ENCODE data around the gene SLAMF9.

The SLAMF9 gene

GRCh38 chr1:159938905-159939677 is 14.9 kb downstream of the SLAMF9 start (continued):
- TF ChIP-seq PATZ1 (CRISPR knock-in tag; IDR thresholded peaks at IDR 0.05; ENCODE audit: borderline replicate concordance) (no peak), ZC3H10 (CRISPR knock-in tag; IDR thresholded peaks at IDR 0.05) (no peak), CSRNP3 (CRISPR knock-in tag; IDR thresholded peaks at IDR 0.05) (no peak), OSR1 (CRISPR knock-in tag; IDR thresholded peaks at IDR 0.05) (no peak), ZFP30 (CRISPR knock-in tag; IDR thresholded peaks at IDR 0.05) (no peak), ARNTL (CRISPR knock-in tag; IDR thresholded peaks at IDR 0.05; ENCODE audit: borderline replicate concordance, low read depth) (no peak)

GRCh38 chr1:159938211-159938852 is 15.7 kb downstream of the SLAMF9 start:
- no peak for ATAC-seq
- no peak for TF ChIP-seq OSR1 (CRISPR knock-in tag; IDR thresholded peaks at IDR 0.05)
- TF ChIP-seq CSDC2 (CRISPR knock-in tag; IDR thresholded peaks at IDR 0.05) = no peak
- TF ChIP-seq CREB5 (CRISPR knock-in tag; IDR thresholded peaks at IDR 0.05; ENCODE audit: low read depth) = no peak
- TF ChIP-seq PATZ1 (CRISPR knock-in tag; IDR thresholded peaks at IDR 0.05; ENCODE audit: borderline replicate concordance) = no peak
- no peak for TF ChIP-seq TSHZ2 (CRISPR knock-in tag; IDR thresholded peaks at IDR 0.05)
- TF ChIP-seq ARNTL (CRISPR knock-in tag; IDR thresholded peaks at IDR 0.05; ENCODE audit: borderline replicate concordance, low read depth) = no peak
- no peak for TF ChIP-seq RARB (CRISPR knock-in tag; IDR thresholded peaks at IDR 0.05)
- TF ChIP-seq SNAI2 (CRISPR knock-in tag; IDR thresholded peaks at IDR 0.05) = no peak
- no peak for TF ChIP-seq CSRNP3 (CRISPR knock-in tag; IDR thresholded peaks at IDR 0.05)
- TF ChIP-seq ZC3H10 (CRISPR knock-in tag; IDR thresholded peaks at IDR 0.05) = no peak

GRCh38 chr1:159937054-159937750 is 16.8 kb downstream of the SLAMF9 start:
- TF ChIP-seq CREB5 (CRISPR knock-in tag; IDR thresholded peaks at IDR 0.05; ENCODE audit: low read depth) (no peak), OSR1 (CRISPR knock-in tag; IDR thresholded peaks at IDR 0.05) (no peak), TCF4 (CRISPR knock-in tag; IDR thresholded peaks at IDR 0.05; ENCODE audit: borderline replicate concordance) (no peak), ISL1 (CRISPR knock-in tag; IDR thresholded peaks at IDR 0.05) (no peak), SNAI2 (CRISPR knock-in tag; IDR thresholded peaks at IDR 0.05) (no peak), ZNF70 (CRISPR knock-in tag; IDR thresholded peaks at IDR 0.05) (no peak), RARB (CRISPR knock-in tag; IDR thresholded peaks at IDR 0.05) (no peak), TSHZ2 (CRISPR knock-in tag; IDR thresholded peaks at IDR 0.05) (no peak), CSRNP3 (CRISPR knock-in tag; IDR thresholded peaks at IDR 0.05) (no peak), CSDC2 (CRISPR knock-in tag; IDR thresholded peaks at IDR 0.05) (no peak), ARNTL (CRISPR knock-in tag; IDR thresholded peaks at IDR 0.05; ENCODE audit: borderline replicate concordance, low read depth) (no peak)
- no peak for ATAC-seq
